Activated CD8-positive, alpha-beta T cell treated with anti-CD3 and anti-CD28 coated beads for 36 hours (primary cell): ENCODE results near the gene PRR5. TPM values are rescaled to one million over a fixed set of nuclear protein-coding genes. Genes with fewer than 3 reads are reported as not detected.

Experiments
- ATAC-seq: fragments of 200-7000 bp; cut with Tn5 transposase; one replicate; pipeline ENCODE4 v1.10.0; 2021; ENCODE audit warnings: mild to moderate bottlenecking, moderate library complexity
- CTCF ChIA-PET: fragments of 350-600 bp; sonication (Branson Sonifier 250); formaldehyde crosslinking; loops from one replicate; lab custom pipeline; 2021; ENCODE audit warnings: antibody characterized with exemption; lab: Charles Lee
- POLR2A ChIA-PET: fragments of 350-600 bp; sonication (Branson Sonifier 250); formaldehyde crosslinking; loops from one replicate; lab custom pipeline; 2021; ENCODE audit warnings: antibody characterized with exemption; lab: Charles Lee
- DNase-seq: peaks from one replicate; pipeline ENCODE4 v3.0.0-alpha.2; 2020
- H3K27ac Mint-ChIP-seq: one replicate; pipeline ENCODE4 v1.8.0; 2021; ENCODE audit warnings: mild to moderate bottlenecking, mixed read lengths
- H3K27me3 Mint-ChIP-seq: one replicate; pipeline ENCODE4 v1.8.0; 2021; ENCODE audit warnings: mixed read lengths
- H3K36me3 Mint-ChIP-seq: one replicate; pipeline ENCODE4 v1.8.0; 2021; ENCODE audit warnings: low read depth, mixed read lengths
- H3K4me1 Mint-ChIP-seq: one replicate; pipeline ENCODE4 v1.8.0; 2021; ENCODE audit warnings: low read depth, mixed read lengths
- H3K4me3 Mint-ChIP-seq: one replicate; pipeline ENCODE4 v1.8.0; 2021; ENCODE audit warnings: mild to moderate bottlenecking, moderate library complexity, mixed read lengths
- H3K9me3 Mint-ChIP-seq: one replicate; pipeline ENCODE4 v1.8.0; 2021; ENCODE audit warnings: mixed read lengths
- CTCF ChIP-seq: fragments of 200-600 bp; IDR thresholded peaks from one replicate; pipeline ENCODE4 v1.8.0; 2022; ENCODE audit warnings: antibody characterized with exemption, mild to moderate bottlenecking
- intact Hi-C: fragments of 100-400 bp; cut with micrococcal nuclease; formaldehyde crosslinking; loops from one replicate; pipeline ENCODE4 v1.10.0; 2022
- total RNA-seq, 2 experiments: library from RNA; stranded (reverse); gene quantifications; one replicate each; pipeline ENCODE4 v1.2.3, GENCODE V29; 2021

Gene PRR5
- total RNA-seq, 2 experiments from 2014 or later = 26.8 to 27.3 TPM

GRCh38 chr22:44765571-44766285 is 63.7 kb downstream of the PRR5 start:
- H3K36me3 Mint-ChIP-seq = no peaks in the 10 kb centered on the region

GRCh38 chr22:44773082-44773481 is 71.1 kb downstream of the PRR5 start:
- TF ChIP-seq CTCF = no peak
- Mint-ChIP-seq H3K9me3 (peaks cover 12% of the 10 kb centered on the region), H3K4me1 (no peaks in the 10 kb centered on the region), H3K4me3 (no peak overlapping the region), H3K27ac (no peak overlapping the region), H3K27me3 (no peaks in the 10 kb centered on the region), H3K36me3 (no peaks in the 10 kb centered on the region)
- DNase-seq (no peak), ATAC-seq (no peak)
- ChIA-PET CTCF (interaction anchor here (1.3 kb wide), 1 partner anchor 47 kb away, joined by 4 read pairs; no protein-coding TSS in a partner anchor), POLR2A (interaction anchor here (0.7 kb wide), 1 partner anchor 13 kb away, joined by 3 read pairs; no protein-coding TSS in a partner anchor)
- intact Hi-C loops = no loop called here

More at GRCh38 chr22:44765571-44766285, 63.7 kb downstream of the PRR5 start:
- Mint-ChIP-seq H3K4me3 (no peak overlapping the region), H3K9me3 (peaks cover 8% of the 10 kb centered on the region), H3K27me3 (peaks cover 2% of the 10 kb centered on the region), H3K27ac (no peak overlapping the region), H3K4me1 (no peaks in the 10 kb centered on the region)
- ATAC-seq = no peak
- no peak for TF ChIP-seq CTCF
- ChIA-PET POLR2A (no interaction called here), CTCF (no interaction called here)
- intact Hi-C loops = no loop called here
- no peak for DNase-seq

GRCh38 chr22:44775862-44776261 is 73.9 kb downstream of the PRR5 start:
- H3K4me3 Mint-ChIP-seq = no peak overlapping the region
- ATAC-seq = no peak
- ChIA-PET POLR2A (no interaction called here), CTCF (no interaction called here)
- H3K9me3 Mint-ChIP-seq = peaks cover 12% of the 10 kb centered on the region
- H3K27me3 Mint-ChIP-seq = no peaks in the 10 kb centered on the region
- no peaks in the 10 kb centered on the region for H3K4me1 Mint-ChIP-seq
- intact Hi-C loops = no loop called here
- no peak overlapping the region for H3K27ac Mint-ChIP-seq
- TF ChIP-seq CTCF = no peak
- no peaks in the 10 kb centered on the region for H3K36me3 Mint-ChIP-seq
- no peak for DNase-seq

- DNase-seq (no peak), ATAC-seq (no peak)
- Mint-ChIP-seq H3K9me3 (peaks cover 12% of the 10 kb centered on the region), H3K4me1 (no peaks in the 10 kb centered on the region), H3K27me3 (no peaks in the 10 kb centered on the region), H3K36me3 (no peaks in the 10 kb centered on the region), H3K4me3 (no peak overlapping the region), H3K27ac (no peak overlapping the region)
- intact Hi-C loops = no loop called here
- ChIA-PET CTCF (interaction anchor here (0.7 kb wide), 1 partner anchor 87 kb away, joined by 3 read pairs; no protein-coding TSS in a partner anchor), POLR2A (interaction anchor here (0.6 kb wide), 1 partner anchor 48 kb away, joined by 3 read pairs; no protein-coding TSS in a partner anchor)
- no peak for TF ChIP-seq CTCF
Observed at GRCh38 chr22:44776605-44777363, 74.8 kb downstream of the PRR5 start.
